PFSK-1 (cell line): ENCODE data around the gene PPEF2.

Experiments
- FOXP2 ChIP-seq: optimal IDR thresholded peaks from 2 replicates; pipeline ENCODE3; 2011; ENCODE audit warnings: borderline replicate concordance, control low read depth, inconsistent platforms; ENCODE audit not compliant: insufficient read depth; ENCODE audit errors: extremely low read length, extremely low read depth
- POLR2AphosphoS5 ChIP-seq: IDR thresholded peaks from 2 replicates; pipeline ENCODE4 v1.6.1; 2012; ENCODE audit warnings: low read depth, mild to moderate bottlenecking, control low read depth, low read length, moderate library complexity
- REST ChIP-seq, 2 experiments: IDR thresholded peaks; 2 replicates each; pipeline versions ENCODE4 v1.6.1 to v1.8.0; 2011 to 2012; ENCODE audit warnings: low read depth in 2 of 2, low read length in 2 of 2, control low read depth in 1 of 2, inconsistent platforms in 1 of 2, mild to moderate bottlenecking in 1 of 2, moderate library complexity in 1 of 2; ENCODE audit not compliant: insufficient read depth in 1 of 2
- SIN3A ChIP-seq: IDR thresholded peaks from 2 replicates; pipeline ENCODE4 v1.6.1; 2012; ENCODE audit warnings: mild to moderate bottlenecking, low read length, moderate library complexity, borderline replicate concordance; ENCODE audit not compliant: insufficient read depth
- TAF1 ChIP-seq: IDR thresholded peaks from 2 replicates; pipeline ENCODE4 v1.6.1; 2012; ENCODE audit warnings: low read length, control low read depth, borderline replicate concordance; ENCODE audit not compliant: insufficient read depth

Gene PPEF2

GRCh38 chr4:75895744-75896314 lies 6.4 kb downstream of the PPEF2 start:
- TF ChIP-seq POLR2AphosphoS5 (no peak), FOXP2 (no peak), TAF1 (no peak), REST (IDR thresholded peaks at IDR 0.05; ENCODE audit: insufficient read depth in 1 of 2, low read depth in 2 of 2, low read length in 2 of 2) (no peak), SIN3A (no peak)

- TF ChIP-seq FOXP2 = no peak
- TF ChIP-seq TAF1 = no peak
- TF ChIP-seq SIN3A = no peak
- no peak for TF ChIP-seq REST (IDR thresholded peaks at IDR 0.05; ENCODE audit: insufficient read depth in 1 of 2, low read depth in 2 of 2, low read length in 2 of 2)
- no peak for TF ChIP-seq POLR2AphosphoS5
These were observed 9.7 kb downstream of the PPEF2 start for GRCh38 chr4:75892508-75892907.

GRCh38 chr4:75891611-75892010 lies 10.6 kb downstream of the PPEF2 start:
- TF ChIP-seq SIN3A = no peak
- TF ChIP-seq POLR2AphosphoS5 = no peak
- no peak for TF ChIP-seq TAF1
- TF ChIP-seq FOXP2 = no peak
- no peak for TF ChIP-seq REST (IDR thresholded peaks at IDR 0.05; ENCODE audit: insufficient read depth in 1 of 2, low read depth in 2 of 2, low read length in 2 of 2)

- no peak for TF ChIP-seq SIN3A
- no peak for TF ChIP-seq FOXP2
- TF ChIP-seq POLR2AphosphoS5 = no peak
- TF ChIP-seq REST (IDR thresholded peaks at IDR 0.05; ENCODE audit: insufficient read depth in 1 of 2, low read depth in 2 of 2, low read length in 2 of 2) = no peak
- no peak for TF ChIP-seq TAF1
These were observed 12.6 kb downstream of the PPEF2 start for GRCh38 chr4:75889537-75890199.

- TF ChIP-seq REST (IDR thresholded peaks at IDR 0.05; ENCODE audit: insufficient read depth in 1 of 2, low read depth in 2 of 2, low read length in 2 of 2) (no peak), FOXP2 (no peak)
These were observed 16.1 kb downstream of the PPEF2 start for GRCh38 chr4:75886104-75886503.
